Measurements from ENCODE around the gene GIMAP8.
"Not testable (repeated sequence)": the region's sequence is repeated elsewhere in the genome, so short reads cannot be mapped to it uniquely, and the experiment has no call there.

Gene GIMAP8

DNA sequence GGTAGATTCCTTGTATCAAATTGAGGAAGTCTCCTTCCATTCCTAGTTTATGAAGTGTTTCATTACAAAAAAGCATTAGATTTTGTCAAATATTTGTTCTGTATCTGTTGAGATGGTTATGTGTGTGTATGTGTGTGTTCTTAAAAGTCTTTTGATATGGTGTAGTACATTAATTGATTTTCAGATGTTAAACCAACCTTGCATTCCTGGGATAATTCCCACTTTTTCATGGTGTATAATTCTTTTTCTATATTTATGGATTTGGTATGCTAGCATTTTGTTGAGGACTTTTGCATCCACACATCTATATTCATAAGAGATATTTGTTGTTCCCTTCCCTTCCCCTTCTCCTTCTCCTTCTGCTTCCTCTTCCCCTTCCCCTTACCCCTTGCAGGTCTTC, 8.9 kb upstream of the GIMAP8 start:
- DNase-seq: no peak

- no peak for DNase-seq
Measured at GRCh38 chr7:150442811-150443210, 7.6 kb upstream of the GIMAP8 start.

- DNase-seq: no peak
Measured at GRCh38 chr7:150443793-150444540, 6.5 kb upstream of the GIMAP8 start.

- no peak for DNase-seq
Measured at GRCh38 chr7:150444674-150445365, 5.6 kb upstream of the GIMAP8 start.

DNA sequence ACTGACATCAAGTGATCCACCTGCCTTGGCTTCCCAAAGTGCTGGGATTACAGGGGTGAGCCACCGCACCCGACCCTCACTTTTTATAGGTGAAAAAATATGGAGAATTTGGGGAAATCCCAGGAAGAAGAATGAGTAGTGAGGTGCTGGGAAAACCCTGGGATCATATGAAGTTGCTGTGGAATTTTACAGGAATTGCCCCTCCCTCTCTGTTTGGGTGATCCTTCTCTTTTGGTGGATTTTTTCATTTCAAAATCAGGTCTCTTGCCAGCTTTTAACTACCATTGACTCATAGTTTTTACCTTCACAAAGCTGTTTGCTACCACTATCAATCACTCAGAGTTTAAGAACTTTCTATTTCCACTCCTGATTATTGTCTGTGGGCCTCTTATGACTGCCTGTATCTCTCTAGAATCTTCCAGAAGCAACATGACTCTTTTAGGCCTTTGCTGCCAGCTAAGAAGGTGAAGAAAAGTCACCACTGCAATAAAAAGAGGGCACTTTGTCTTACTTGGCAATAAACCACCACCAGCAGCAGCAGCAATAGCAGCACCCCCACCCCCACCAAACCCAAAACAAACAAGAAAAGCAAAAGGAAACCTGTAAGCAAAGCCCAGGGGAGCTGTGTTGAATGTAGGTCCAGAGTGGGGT, 4.0 kb upstream of the GIMAP8 start:
- DNase-seq: peak; percentile 15

GRCh38 chr7:150447966-150448788, 2.3 kb upstream of the GIMAP8 start:
- no peak for DNase-seq

- DNase-seq: peak; percentile 94
Measured at GRCh38 chr7:150448789-150449147, 1.7 kb upstream of the GIMAP8 start.

DNA sequence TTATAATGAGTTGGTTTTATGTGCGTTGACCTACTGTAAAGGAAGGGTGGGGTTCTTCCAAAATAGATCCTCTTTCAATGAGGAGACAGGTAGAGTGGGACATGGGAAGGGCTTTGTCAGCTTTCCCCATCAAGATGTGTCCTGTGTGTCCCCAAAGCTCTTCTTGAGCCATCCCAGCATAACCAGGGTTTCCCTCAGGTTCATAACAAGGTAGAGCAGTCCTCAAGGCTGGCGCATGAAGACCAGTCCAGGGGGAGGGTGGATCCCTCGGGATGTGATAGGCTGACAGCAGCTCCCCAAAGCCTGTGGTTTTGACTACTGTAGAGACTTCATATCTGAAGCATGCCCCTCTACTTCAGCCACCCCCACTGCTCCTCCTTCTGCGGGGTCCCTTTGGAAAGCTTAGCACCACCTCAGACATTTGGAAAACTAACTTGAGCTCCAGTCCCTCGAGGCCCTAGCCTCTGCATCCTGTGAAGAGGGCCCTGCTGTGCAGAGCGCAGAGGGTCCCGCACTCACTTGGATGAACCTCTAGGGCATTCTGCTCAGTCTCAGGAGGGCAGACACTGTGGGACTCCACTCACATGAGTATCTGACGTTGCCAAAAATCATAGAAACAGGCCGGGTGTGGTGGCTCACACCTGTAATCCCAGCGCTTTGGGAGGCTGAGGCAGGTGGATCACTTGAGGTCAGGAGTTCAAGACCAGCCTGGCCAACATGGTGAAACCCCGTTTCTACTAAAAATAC, 1.1 kb upstream of the GIMAP8 start:
- DNase-seq: no peak

GRCh38 chr7:150451097-150451793, 815 bp downstream of the GIMAP8 start:
- DNase-seq: peak; percentile 88

- peak; percentile 65 for DNase-seq
Measured at GRCh38 chr7:150451833-150452461, 1.5 kb downstream of the GIMAP8 start.

GRCh38 chr7:150453181-150453580, 2.8 kb downstream of the GIMAP8 start:
- DNase-seq: peak; percentile 20

GRCh38 chr7:150453892-150454291, 3.5 kb downstream of the GIMAP8 start:
- no peak for DNase-seq

DNA sequence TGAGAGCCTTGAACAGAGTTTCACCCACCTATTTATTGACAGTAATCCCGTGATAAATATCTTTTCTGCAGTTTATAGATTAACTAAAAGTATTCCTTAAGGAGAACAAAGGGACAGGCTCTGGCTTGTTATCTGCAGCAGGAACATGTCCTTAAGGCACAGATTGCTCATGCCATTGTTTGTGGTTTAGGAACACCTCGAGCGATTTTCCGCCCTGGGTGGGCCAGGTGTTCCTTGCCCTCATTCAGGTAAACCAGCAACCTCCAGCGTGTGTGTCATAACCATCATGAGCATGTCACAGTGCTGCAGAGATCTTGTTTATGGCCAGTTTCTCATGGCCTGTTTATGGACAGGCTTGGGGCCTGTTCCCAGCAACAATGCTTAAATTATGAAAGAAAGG, 6.6 kb downstream of the GIMAP8 start:
- DNase-seq: not testable (repeated sequence)

- DNase-seq: no peak
Measured at GRCh38 chr7:150458235-150458634, 7.8 kb downstream of the GIMAP8 start.

- no peak for DNase-seq
Measured at GRCh38 chr7:150458756-150459155, 8.3 kb downstream of the GIMAP8 start.

DNA sequence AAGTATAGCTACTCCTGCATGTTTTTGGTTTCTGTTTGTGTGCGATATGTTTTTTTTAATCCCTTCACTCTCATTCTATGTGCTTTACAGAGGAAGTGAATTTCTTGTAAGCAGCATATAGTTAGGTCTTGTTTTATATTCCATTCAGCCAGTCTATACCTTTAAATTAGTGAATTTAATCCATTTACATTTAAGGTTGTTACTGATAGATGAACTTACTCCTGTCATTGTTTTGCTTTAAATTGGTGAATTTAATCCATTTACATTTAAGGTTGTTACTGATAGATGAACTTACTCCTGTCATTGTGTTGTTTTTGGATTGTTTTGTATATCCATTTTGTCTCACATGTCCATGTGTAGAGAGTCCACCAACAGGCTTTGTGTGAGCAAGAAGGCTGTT, 11.1 kb downstream of the GIMAP8 start:
- no peak for DNase-seq

GRCh38 chr7:150462413-150462812, 12.0 kb downstream of the GIMAP8 start:
- DNase-seq: no peak

DNA sequence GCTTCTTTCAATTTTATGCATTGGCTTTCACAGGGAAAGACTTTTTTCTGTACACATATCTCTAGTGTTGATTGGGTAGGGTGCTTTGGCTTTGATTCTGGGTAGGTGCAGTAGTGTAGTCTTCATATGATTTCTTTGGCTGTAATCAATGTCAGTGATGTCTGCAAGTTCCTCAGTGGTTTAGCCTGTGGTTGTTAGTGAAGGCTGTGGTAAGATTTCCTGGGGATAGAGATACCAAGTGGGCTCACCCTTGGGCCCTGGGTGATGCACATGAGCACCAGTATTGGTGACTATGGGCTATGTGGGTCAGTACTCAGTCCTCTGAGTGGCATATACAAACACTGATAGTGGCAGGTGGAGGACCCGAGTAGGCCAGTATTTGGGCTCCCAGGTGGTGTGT, 13.0 kb downstream of the GIMAP8 start:
- DNase-seq: no peak

DNA sequence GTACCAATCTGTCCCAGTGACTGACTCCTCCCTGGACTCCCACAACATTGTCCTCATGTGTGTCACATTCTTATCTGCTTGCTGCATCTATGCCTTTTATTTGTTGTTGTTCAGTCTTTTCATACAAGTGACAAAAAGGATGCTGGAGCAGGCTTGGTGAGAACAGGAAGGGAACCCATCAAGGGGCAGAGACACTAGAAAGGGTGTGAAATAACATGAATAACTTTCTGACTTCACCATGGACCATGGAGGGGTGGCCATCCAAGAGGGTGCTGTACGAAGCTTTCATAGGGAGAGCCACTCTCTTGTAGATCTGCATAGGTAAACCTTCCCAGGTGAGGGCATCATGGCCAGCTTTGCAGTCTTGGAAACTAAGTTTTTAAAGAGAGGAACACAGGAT, 14.5 kb downstream of the GIMAP8 start:
- no peak for DNase-seq

- DNase-seq: no peak
Measured at GRCh38 chr7:150465414-150465813, 15.0 kb downstream of the GIMAP8 start.

DNA sequence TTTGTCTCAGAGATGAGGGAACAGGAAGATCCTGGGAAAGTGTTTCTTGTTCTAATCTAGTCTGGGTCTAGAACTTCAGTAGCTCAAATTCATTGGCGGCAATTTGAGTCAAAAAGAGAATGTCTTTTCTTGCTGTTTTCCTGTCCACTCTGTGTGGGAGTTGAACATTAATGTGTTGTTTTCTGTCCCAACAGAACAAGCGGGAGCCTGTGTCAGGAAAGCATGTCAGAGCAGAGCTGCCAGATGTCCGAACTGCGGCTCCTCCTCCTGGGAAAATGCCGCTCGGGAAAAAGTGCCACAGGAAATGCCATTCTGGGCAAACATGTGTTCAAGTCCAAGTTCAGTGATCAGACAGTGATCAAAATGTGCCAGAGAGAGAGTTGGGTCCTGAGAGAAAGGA, 16.0 kb downstream of the GIMAP8 start:
- no peak for DNase-seq

Measured in activated CD4-positive, alpha-beta T cell treated with anti-CD3 and anti-CD28 coated beads, Interleukin-10, Interleukin-2, amounts not matched to agents 100 ng/mL and 50 ng/mL, durations not matched to agents 16 hours and 8 hours (primary cell).